Type B pancreatic cell (in vitro differentiated cells): ENCODE data around the gene NEK4. TPM values are rescaled to one million over a fixed set of nuclear protein-coding genes. Genes with fewer than 3 reads are reported as not detected.

Experiments used
- DNase-seq: peaks from one replicate; pipeline ENCODE4 v3.0.0; 2021; ENCODE audit warnings: mixed read lengths; ENCODE audit not compliant: unreplicated experiment; ENCODE audit errors: extremely low spot score
- H3K27ac Mint-ChIP-seq: 2 replicates; pipeline ENCODE4 v1.8.0; 2021; ENCODE audit warnings: mild to moderate bottlenecking, mixed read lengths
- H3K27me3 Mint-ChIP-seq: 2 replicates; pipeline ENCODE4 v1.8.0; 2021; ENCODE audit warnings: mixed read lengths
- H3K36me3 Mint-ChIP-seq: 2 replicates; pipeline ENCODE4 v1.8.0; 2021; ENCODE audit warnings: mixed read lengths
- H3K4me1 Mint-ChIP-seq: one replicate; pipeline ENCODE4 v1.8.0; 2021; ENCODE audit warnings: mixed read lengths; ENCODE audit not compliant: unreplicated experiment
- H3K4me3 Mint-ChIP-seq: 2 replicates; pipeline ENCODE4 v1.8.0; 2021; ENCODE audit warnings: mild to moderate bottlenecking, mixed read lengths
- H3K9me3 Mint-ChIP-seq: 2 replicates; pipeline ENCODE4 v1.8.0; 2021; ENCODE audit warnings: mixed read lengths
- CTCF ChIP-seq: fragments of 200-600 bp; sonication (generic); conservative IDR thresholded peaks from 2 replicates; pipeline ENCODE4 v1.5.0; 2021; ENCODE audit warnings: antibody characterized with exemption, mild to moderate bottlenecking
- total RNA-seq: library from RNA; stranded (reverse); gene quantifications from 2 replicates; pipeline ENCODE4 v1.2.1, GENCODE V29; 2021; ENCODE audit warnings: low replicate concordance

Gene NEK4
- total RNA-seq, 1 donor from 2014 or later, result 47.2 TPM

GRCh38 chr3:52789746-52790040 lies 19.0 kb upstream of the NEK4 start:
- no peaks in the 10 kb centered on the region for H3K36me3 Mint-ChIP-seq
- no peak for DNase-seq
- H3K4me3 Mint-ChIP-seq, result no peak overlapping the region
- no peak for TF ChIP-seq CTCF
- H3K27me3 Mint-ChIP-seq, result peaks cover 2% of the 10 kb centered on the region
- H3K4me1 Mint-ChIP-seq, result peaks cover 8% of the 10 kb centered on the region
- H3K27ac Mint-ChIP-seq, result no peak overlapping the region
- H3K9me3 Mint-ChIP-seq, result no peaks in the 10 kb centered on the region

GRCh38 chr3:52788890-52789745 lies 18.4 kb upstream of the NEK4 start:
- Mint-ChIP-seq H3K36me3 (no peaks in the 10 kb centered on the region), H3K9me3 (no peaks in the 10 kb centered on the region), H3K4me1 (peaks cover 3% of the 10 kb centered on the region), H3K27ac (no peak overlapping the region), H3K27me3 (peaks cover 2% of the 10 kb centered on the region), H3K4me3 (no peak overlapping the region)
- no peak for DNase-seq
- no peak for TF ChIP-seq CTCF

GRCh38 chr3:52787672-52788625 lies 17.2 kb upstream of the NEK4 start:
- no peak for DNase-seq
- no peaks in the 10 kb centered on the region for H3K4me1 Mint-ChIP-seq
- TF ChIP-seq CTCF, result no peak
- H3K4me3 Mint-ChIP-seq, result no peak overlapping the region
- H3K36me3 Mint-ChIP-seq, result no peaks in the 10 kb centered on the region
- no peak overlapping the region for H3K27ac Mint-ChIP-seq
- no peaks in the 10 kb centered on the region for H3K9me3 Mint-ChIP-seq
- H3K27me3 Mint-ChIP-seq, result peaks cover 2% of the 10 kb centered on the region

- H3K4me3 Mint-ChIP-seq, result no peak overlapping the region
- no peaks in the 10 kb centered on the region for H3K9me3 Mint-ChIP-seq
- peaks cover 8% of the 10 kb centered on the region for H3K27me3 Mint-ChIP-seq
- no peaks in the 10 kb centered on the region for H3K4me1 Mint-ChIP-seq
- no peaks in the 10 kb centered on the region for H3K36me3 Mint-ChIP-seq
- no peak overlapping the region for H3K27ac Mint-ChIP-seq
- TF ChIP-seq CTCF, result no peak
- no peak for DNase-seq
These were observed 16.5 kb upstream of the NEK4 start for GRCh38 chr3:52787246-52787645.

GRCh38 chr3:52786330-52787215 lies 15.8 kb upstream of the NEK4 start:
- no peak overlapping the region for H3K27ac Mint-ChIP-seq
- H3K27me3 Mint-ChIP-seq, result peaks cover 15% of the 10 kb centered on the region
- H3K4me1 Mint-ChIP-seq, result no peaks in the 10 kb centered on the region
- H3K4me3 Mint-ChIP-seq, result no peak overlapping the region
- no peaks in the 10 kb centered on the region for H3K9me3 Mint-ChIP-seq
- TF ChIP-seq CTCF, result no peak
- no peaks in the 10 kb centered on the region for H3K36me3 Mint-ChIP-seq
- no peak for DNase-seq
